ENCODE data around the gene RCBTB1.

DNA sequence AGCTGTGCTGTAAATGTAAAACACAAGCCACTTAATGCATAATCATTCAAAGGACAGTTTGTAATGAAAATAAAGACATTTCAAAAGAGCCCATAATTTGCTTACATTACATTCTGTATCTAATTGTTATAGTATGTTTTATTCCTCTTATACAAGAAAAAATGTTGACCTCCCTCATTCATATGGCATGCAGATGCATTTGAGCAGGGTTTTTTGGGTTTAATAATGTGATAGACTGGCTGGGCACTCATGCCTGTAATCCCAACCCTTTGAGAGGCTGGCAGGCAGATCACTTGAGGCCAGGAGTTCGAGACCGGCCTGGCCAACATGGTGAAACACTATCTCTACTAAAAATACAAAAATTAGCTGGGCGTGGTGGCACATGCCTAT, 31.3 kb upstream of the RCBTB1 start:
- no peak for TF ChIP-seq POLR2A (IDR thresholded peaks at IDR 0.05)
- TF ChIP-seq, protein P1, sequence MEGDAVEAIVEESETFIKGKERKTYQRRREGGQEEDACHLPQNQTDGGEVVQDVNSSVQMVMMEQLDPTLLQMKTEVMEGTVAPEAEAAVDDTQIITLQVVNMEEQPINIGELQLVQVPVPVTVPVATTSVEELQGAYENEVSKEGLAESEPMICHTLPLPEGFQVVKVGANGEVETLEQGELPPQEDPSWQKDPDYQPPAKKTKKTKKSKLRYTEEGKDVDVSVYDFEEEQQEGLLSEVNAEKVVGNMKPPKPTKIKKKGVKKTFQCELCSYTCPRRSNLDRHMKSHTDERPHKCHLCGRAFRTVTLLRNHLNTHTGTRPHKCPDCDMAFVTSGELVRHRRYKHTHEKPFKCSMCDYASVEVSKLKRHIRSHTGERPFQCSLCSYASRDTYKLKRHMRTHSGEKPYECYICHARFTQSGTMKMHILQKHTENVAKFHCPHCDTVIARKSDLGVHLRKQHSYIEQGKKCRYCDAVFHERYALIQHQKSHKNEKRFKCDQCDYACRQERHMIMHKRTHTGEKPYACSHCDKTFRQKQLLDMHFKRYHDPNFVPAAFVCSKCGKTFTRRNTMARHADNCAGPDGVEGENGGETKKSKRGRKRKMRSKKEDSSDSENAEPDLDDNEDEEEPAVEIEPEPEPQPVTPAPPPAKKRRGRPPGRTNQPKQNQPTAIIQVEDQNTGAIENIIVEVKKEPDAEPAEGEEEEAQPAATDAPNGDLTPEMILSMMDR (IDR thresholded peaks at IDR 0.05), result no peak
